Measurements from ENCODE around the gene SLC47A1. TPM values are rescaled to one million over a fixed set of nuclear protein-coding genes. Genes with fewer than 3 reads are reported as not detected.

SLC47A1 gene
- total RNA-seq, 3 donors from 2014 or later (not counting 1 experiment from before 2014, with no cell fraction given) = 0.29 to 1.3 (median 0.45) TPM

DNA sequence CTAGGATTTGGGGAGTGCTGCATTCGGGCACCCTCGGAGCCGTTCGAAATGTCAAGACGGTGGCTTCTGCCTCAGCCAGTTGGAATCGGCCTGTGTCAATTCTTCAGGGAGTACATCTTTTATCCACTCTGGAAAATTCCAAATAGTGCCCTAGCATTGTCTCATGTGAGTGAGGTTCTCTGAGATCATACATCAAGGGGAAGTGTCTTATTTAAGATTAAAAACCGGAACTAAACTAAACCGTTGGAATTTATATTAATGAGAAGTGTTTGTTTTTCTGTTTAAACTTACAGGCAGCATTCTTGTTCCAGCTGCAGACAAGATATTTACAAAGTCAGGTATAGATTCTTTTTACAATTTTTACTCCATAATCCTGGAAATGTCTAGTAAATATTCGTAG lies 56.8 kb downstream of the SLC47A1 start:
- H3K9me3 ChIP-seq (ENCODE audit: control insufficient read depth, insufficient read depth, low read length) = no peaks in the 10 kb centered on the region
- Mint-ChIP-seq H3K4me1 (no peaks in the 10 kb centered on the region), H3K27ac (no peak overlapping the region), H3K27me3 (ENCODE audit: low read depth in 2 of 2) (peaks cover under 1 to 11% of the 10 kb centered on the region in 2 donors), H3K4me3 (no peak overlapping the region), H3K36me3 (no peaks in the 10 kb centered on the region), H3K9me3 (no peaks in the 10 kb centered on the region)
- WGBS (ENCODE audit: insufficient coverage) = 96% methylated on average over 6 of the region's 9 CpGs
- no peaks in the 10 kb centered on the region for H3K27me3 ChIP-seq (ENCODE audit: control insufficient read depth, insufficient read depth, low read length)
- DNase-seq (no peak), ATAC-seq (no peak)
- no peaks in the 10 kb centered on the region for H3K4me1 ChIP-seq (ENCODE audit: control insufficient read depth, insufficient read depth, low read length)
- no peak overlapping the region for H3K4me3 ChIP-seq (ENCODE audit: low read length)
- TF ChIP-seq, protein P1, sequence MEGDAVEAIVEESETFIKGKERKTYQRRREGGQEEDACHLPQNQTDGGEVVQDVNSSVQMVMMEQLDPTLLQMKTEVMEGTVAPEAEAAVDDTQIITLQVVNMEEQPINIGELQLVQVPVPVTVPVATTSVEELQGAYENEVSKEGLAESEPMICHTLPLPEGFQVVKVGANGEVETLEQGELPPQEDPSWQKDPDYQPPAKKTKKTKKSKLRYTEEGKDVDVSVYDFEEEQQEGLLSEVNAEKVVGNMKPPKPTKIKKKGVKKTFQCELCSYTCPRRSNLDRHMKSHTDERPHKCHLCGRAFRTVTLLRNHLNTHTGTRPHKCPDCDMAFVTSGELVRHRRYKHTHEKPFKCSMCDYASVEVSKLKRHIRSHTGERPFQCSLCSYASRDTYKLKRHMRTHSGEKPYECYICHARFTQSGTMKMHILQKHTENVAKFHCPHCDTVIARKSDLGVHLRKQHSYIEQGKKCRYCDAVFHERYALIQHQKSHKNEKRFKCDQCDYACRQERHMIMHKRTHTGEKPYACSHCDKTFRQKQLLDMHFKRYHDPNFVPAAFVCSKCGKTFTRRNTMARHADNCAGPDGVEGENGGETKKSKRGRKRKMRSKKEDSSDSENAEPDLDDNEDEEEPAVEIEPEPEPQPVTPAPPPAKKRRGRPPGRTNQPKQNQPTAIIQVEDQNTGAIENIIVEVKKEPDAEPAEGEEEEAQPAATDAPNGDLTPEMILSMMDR (IDR thresholded peaks at IDR 0.05) = no peak
- intact Hi-C loops (cut with micrococcal nuclease) = no loop called here
- no peak overlapping the region for H3K27ac ChIP-seq (ENCODE audit: low read length)
- H3K36me3 ChIP-seq (ENCODE audit: control insufficient read depth, insufficient read depth, low read length) = no peaks in the 10 kb centered on the region

DNA sequence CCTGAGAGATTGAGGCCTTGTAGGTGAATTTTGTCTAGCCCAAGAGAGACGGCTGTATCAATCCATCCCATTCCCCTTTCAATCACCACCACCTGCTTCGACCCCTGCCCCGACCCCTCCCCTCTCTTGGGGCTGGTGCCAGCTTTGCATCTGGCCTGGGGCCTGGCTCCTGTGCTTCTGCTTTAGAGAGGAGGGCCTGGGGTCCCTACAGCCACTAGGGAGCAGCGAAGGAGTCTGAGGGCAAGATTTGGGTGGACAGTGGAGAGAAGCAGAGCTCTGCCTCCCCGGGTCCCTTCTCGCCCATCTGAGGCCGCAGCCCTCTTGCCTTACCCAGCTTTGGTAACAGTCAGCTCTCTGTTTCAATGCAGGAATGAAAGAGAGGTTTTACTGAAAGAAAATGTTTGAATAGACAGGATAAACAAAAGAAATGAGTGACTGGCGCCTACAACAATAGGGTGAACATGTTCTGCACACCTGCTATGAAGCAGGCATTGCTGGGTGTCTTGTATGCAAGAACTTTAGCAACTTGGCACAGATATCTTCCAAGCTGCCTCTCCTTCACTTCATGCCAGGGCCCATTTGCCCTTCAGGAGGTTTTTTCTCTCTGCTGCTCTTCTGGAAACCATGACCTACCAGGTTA lies 57.4 kb downstream of the SLC47A1 start:
- H3K27me3 Mint-ChIP-seq (ENCODE audit: low read depth in 2 of 2) = peaks cover 6 to 10% of the 10 kb centered on the region in 2 donors
- H3K9me3 Mint-ChIP-seq = no peaks in the 10 kb centered on the region
- no peaks in the 10 kb centered on the region for H3K4me1 Mint-ChIP-seq
- no peaks in the 10 kb centered on the region for H3K4me1 ChIP-seq (ENCODE audit: control insufficient read depth, insufficient read depth, low read length)
- no peak overlapping the region for H3K27ac ChIP-seq (ENCODE audit: low read length)
- ATAC-seq (no peak), DNase-seq (no peak)
- TF ChIP-seq, protein P1 (IDR thresholded peaks at IDR 0.05) = no peak
- no peaks in the 10 kb centered on the region for H3K9me3 ChIP-seq (ENCODE audit: control insufficient read depth, insufficient read depth, low read length)
- 82% methylated on average over 8 of the region's 8 CpGs for WGBS (ENCODE audit: insufficient coverage)
- intact Hi-C loops (cut with micrococcal nuclease) = no loop called here
- no peaks in the 10 kb centered on the region for H3K27me3 ChIP-seq (ENCODE audit: control insufficient read depth, insufficient read depth, low read length)
- no peaks in the 10 kb centered on the region for H3K36me3 Mint-ChIP-seq
- no peak overlapping the region for H3K27ac Mint-ChIP-seq
- no peak overlapping the region for H3K4me3 ChIP-seq (ENCODE audit: low read length)
- no peaks in the 10 kb centered on the region for H3K36me3 ChIP-seq (ENCODE audit: control insufficient read depth, insufficient read depth, low read length)
- no peak overlapping the region for H3K4me3 Mint-ChIP-seq

DNA sequence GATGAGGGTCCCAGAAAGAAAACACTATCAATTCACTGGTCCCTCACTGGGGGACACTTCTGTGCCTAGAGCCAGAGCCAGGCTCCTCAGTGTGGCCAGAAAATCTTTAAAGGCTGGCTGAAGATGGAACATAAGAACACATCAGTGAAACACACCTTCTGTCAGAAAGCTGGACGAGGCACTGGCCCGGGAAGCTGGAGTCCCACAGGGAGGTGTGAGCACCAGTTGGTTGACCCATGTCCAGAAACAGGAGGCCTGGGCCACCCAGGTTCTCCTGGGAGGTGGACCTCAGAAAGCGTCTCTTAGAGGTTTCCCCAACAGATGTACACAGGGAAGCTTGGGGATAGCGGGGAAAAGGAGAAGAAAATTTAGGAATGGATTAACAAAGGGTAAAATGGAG lies 58.7 kb downstream of the SLC47A1 start:
- Mint-ChIP-seq H3K27ac (no peak overlapping the region), H3K4me1 (no peaks in the 10 kb centered on the region), H3K9me3 (no peaks in the 10 kb centered on the region), H3K36me3 (no peaks in the 10 kb centered on the region), H3K4me3 (no peak overlapping the region), H3K27me3 (ENCODE audit: low read depth in 2 of 2) (peaks cover 12 to 13% of the 10 kb centered on the region in 2 donors)
- Histone ChIP-seq H3K4me1 (ENCODE audit: control insufficient read depth, insufficient read depth, low read length) (no peaks in the 10 kb centered on the region), H3K27ac (ENCODE audit: low read length) (no peak overlapping the region), H3K27me3 (ENCODE audit: control insufficient read depth, insufficient read depth, low read length) (no peaks in the 10 kb centered on the region), H3K36me3 (ENCODE audit: control insufficient read depth, insufficient read depth, low read length) (no peaks in the 10 kb centered on the region), H3K4me3 (ENCODE audit: low read length) (no peak overlapping the region), H3K9me3 (ENCODE audit: control insufficient read depth, insufficient read depth, low read length) (no peaks in the 10 kb centered on the region)
- DNase-seq = no peak
- WGBS (ENCODE audit: insufficient coverage) = 82% methylated on average over 4 of the region's 4 CpGs
- no peak for ATAC-seq
- TF ChIP-seq, protein P1 (IDR thresholded peaks at IDR 0.05) = no peak
- intact Hi-C loops (cut with micrococcal nuclease) = no loop called here

DNA sequence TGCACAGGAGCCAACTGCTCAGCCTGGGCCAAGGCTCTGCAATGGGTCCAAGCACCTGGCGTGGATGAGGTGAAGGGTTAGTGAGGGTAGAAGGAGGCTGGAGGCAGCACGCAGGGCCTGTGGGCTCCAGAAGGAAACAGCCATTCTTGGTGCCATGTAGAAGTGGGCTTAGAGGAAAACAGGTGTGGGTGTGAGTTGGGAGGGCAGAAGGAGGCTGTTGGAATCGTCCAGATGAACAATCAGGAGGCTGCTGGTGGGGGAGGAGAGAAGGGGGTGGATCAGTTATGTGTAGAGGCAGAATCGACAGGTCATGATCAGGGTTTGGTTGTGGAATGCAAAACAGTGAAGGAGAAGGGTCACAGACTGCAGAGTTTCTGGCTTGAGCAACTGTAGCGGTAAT lies 63.2 kb downstream of the SLC47A1 start:
- no peaks in the 10 kb centered on the region for H3K4me1 ChIP-seq (ENCODE audit: control insufficient read depth, insufficient read depth, low read length)
- no peak overlapping the region for H3K27ac ChIP-seq (ENCODE audit: low read length)
- intact Hi-C loops (cut with micrococcal nuclease) = no loop called here
- Mint-ChIP-seq H3K4me1 (no peaks in the 10 kb centered on the region), H3K27ac (no peak overlapping the region), H3K9me3 (no peaks in the 10 kb centered on the region), H3K27me3 (ENCODE audit: low read depth in 2 of 2) (peaks cover 7 to 13% of the 10 kb centered on the region in 2 donors), H3K36me3 (no peaks in the 10 kb centered on the region), H3K4me3 (no peak overlapping the region)
- H3K27me3 ChIP-seq (ENCODE audit: control insufficient read depth, insufficient read depth, low read length) = no peaks in the 10 kb centered on the region
- H3K9me3 ChIP-seq (ENCODE audit: control insufficient read depth, insufficient read depth, low read length) = no peaks in the 10 kb centered on the region
- DNase-seq (no peak), ATAC-seq (no peak)
- 82% methylated on average over 5 of the region's 5 CpGs for WGBS (ENCODE audit: insufficient coverage)
- H3K36me3 ChIP-seq (ENCODE audit: control insufficient read depth, insufficient read depth, low read length) = no peaks in the 10 kb centered on the region
- TF ChIP-seq, protein P1 (IDR thresholded peaks at IDR 0.05) = no peak
- H3K4me3 ChIP-seq (ENCODE audit: low read length) = no peak overlapping the region
